RCC 7860 (cell line): ENCODE data around the gene DOC2B.
A peak's percentile ranks its signal among the peaks of the same experiment; 100 is the strongest.
"Not testable (repeated sequence)": the region's sequence is repeated elsewhere in the genome, so short reads cannot be mapped to it uniquely, and the experiment has no call there.

ENCODE experiments used
- DNase-seq: peaks from one replicate; pipeline ENCODE4 v3.0.0-alpha.2; 2015; ENCODE audit warnings: low spot score
- FAIRE-seq: peaks from 2 replicates; lab custom pipeline; 2012; peaks lifted over from hg19 to GRCh38; lab: Jason Lieb, UNC

The DOC2B gene

DNA sequence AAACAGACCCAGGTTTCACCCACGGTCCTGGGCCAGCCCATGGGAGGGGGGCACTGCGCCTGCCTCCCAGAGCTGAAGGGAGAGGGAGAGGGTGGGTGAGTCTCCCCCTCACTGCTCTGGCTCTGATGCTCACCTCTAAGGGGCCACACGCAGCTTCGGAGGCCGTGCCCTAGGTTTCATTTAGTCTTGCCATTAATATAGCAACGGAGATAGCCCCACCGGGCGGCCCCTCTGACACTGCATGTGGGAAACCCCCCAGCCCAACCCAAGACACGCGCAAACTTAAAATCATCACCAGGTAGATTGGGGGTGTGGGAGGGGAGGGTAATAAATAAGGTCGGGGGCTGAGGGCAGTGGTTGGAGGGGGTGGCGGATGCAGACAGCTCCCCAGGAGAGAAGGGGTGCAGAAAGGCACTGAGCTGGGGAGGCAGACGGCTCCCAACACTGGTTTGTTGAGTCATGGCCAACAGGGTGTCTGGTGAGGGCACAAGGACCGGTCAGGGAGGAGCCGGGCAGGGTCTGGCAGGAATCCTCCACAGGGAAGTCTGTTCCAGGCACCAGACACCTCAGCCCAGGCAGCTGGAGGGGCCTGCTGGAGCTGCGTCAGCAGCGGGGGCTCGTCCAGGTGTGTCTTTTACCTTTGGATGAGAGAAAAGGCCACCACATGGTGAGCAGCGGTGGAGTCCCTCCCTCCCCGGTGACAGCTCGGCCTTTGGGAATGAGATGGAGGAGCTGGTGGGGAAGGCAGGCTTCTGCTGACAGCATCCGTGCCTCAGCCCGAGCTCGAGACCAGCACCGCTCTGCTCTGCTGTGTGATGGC, 32.0 kb upstream of the DOC2B start:
- FAIRE-seq (no peak), DNase-seq (no peak)

- DNase-seq, result no peak
- FAIRE-seq, result no peak
Measured at GRCh38 chr17:210402-210801, 29.0 kb upstream of the DOC2B start.

DNA sequence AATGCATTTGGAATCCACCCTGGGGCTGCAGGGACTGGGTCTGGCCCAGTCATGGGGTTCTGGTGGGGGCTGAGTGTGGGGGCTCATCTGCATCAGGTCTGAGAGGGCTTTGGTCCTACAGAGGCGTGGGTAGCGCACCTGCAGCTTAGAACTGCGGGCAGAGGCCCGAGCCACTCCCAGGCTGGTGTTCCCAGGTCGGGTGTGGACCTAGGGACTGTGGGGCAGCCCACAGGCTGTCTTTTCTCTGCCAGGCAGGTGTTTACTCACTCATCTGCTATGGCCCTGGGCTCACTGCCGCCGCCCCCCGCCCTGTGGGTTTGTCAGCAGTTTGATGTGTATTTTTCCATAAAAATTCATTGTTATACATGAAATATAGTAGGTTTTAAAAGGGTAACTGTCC, 27.0 kb upstream of the DOC2B start:
- DNase-seq (no peak), FAIRE-seq (no peak)

DNA sequence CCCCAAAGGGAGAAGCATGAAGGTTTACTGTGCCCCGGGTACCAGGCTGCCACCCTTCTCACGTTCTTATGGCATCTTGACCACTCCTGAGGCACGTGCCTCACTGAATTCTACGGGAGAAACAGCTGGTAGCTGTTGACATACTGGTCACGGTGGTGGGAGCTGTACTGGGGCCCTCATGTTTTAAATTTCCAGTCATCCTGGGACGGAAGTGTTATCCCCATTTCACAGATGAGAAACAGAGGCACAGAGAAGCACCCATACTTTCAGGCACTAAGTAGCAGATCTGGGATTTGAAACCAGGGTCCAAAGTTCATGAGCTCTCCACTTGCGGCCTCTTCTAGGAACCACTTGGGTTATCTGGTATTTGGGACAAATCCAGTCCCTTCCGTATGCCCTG, 26.3 kb upstream of the DOC2B start:
- DNase-seq, result no peak
- FAIRE-seq, result no peak

GRCh38 chr17:206941-207560, 25.6 kb upstream of the DOC2B start:
- DNase-seq, result no peak
- FAIRE-seq, result no peak

- not testable (repeated sequence) for FAIRE-seq
Measured at GRCh38 chr17:206484-206883, 25.0 kb upstream of the DOC2B start.

DNA sequence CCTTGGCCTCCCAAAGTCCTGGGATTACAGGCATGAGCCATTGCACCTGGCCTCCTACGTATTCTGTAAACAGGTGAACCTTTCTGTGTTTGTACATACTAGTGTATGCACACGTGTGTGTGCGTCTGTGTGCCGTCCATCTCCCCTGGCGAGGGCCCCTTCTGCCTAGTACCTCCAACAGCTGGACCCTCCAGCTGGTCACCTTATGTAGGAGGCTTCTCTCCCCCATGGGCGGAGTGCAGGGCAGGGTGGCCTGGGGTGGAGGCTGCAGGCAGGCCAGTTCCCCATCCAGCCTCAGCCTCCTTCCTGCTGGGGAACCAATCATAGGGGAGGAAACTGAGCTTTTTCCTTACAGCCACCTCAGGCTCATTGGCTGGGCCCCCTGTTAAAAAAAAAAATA, 24.4 kb upstream of the DOC2B start:
- FAIRE-seq (no peak), DNase-seq (no peak)

More at GRCh38 chr17:206484-206883, 25.0 kb upstream of the DOC2B start:
- DNase-seq, result not testable (repeated sequence)

DNA sequence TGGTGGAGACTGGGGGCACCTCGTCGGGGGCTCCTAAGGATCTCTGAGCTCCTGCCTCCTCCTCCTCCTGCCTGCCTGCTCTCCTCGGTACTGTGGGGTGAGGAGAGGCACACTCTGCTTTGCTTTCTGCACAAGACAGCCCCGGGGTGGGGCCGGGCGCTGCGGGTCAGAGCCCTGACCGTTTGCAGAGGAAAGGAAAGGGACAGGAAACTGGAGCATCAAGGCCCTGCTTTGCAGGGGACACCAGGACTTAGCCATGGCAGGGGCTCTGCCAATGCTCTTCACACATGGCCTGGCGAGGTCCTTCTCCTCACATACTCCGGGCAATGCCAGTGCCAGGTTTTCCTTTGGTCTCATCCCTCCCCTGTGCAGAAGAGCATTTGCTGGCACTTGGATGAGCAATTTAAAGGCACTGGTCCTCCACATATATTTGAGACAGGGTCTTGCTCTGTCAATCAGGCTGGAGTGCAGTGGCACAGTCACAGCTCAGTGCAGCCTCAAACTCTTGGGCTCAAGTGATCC, 23.8 kb upstream of the DOC2B start:
- DNase-seq (no peak), FAIRE-seq (no peak)

DNA sequence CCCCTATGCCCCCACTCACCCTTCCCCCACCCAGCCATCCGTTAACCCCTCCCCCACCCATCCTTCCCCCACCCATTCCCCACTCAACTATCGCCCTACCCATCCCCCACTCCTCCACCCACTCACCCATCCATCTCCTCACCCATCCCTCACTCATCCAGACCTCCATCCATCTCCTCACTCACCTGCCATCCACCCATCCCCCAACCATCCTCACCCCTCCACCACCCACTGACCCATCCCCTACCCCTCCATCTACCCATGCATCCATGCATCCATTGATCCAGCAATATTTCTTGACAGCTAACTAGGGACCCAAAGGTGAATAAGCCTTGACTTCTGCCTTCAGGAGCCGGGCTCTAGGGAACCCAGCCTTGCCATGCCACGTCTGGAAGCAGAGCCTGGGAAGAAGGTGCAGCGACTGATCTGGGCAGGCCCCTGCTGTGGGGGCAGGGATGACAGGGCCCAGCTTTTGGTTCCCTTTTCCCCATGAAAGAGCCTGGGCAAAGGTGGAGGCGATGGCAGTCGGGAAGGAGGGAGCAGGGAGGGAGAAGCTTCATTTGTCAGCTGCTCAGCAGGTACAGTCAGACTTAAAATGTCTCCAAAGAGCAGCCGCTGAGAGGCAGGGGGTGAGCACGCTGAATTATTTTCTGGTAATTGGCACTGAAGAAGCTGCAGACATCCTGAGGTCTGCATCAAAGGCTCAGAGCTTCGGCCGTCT, 23.1 kb upstream of the DOC2B start:
- no peak for DNase-seq

DNA sequence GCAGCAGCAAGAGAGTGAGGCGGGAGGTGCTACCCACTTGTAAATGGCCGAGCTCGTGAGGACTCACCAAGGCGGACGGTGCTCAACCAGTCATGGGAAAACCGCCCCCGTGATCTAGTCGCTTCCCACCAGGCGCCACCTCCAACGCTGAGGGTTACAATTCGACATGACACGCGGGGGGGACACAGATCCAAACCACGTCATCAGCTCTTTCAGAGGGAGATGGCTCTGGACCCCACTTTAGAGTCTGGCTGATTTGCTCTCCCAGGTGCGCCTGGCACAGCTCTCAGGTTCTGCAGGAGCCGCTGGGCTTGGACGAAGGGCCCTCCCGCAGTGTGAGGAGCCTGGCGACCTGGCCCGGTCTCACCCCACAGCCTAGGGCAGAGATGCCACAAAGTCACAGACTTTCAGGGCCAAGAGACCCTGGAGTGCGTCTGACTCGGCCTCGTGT, 21.1 kb upstream of the DOC2B start:
- no peak for FAIRE-seq
- DNase-seq, result no peak

More for the DNA sequence above, 23.1 kb upstream of the DOC2B start:
- no peak for FAIRE-seq

DNA sequence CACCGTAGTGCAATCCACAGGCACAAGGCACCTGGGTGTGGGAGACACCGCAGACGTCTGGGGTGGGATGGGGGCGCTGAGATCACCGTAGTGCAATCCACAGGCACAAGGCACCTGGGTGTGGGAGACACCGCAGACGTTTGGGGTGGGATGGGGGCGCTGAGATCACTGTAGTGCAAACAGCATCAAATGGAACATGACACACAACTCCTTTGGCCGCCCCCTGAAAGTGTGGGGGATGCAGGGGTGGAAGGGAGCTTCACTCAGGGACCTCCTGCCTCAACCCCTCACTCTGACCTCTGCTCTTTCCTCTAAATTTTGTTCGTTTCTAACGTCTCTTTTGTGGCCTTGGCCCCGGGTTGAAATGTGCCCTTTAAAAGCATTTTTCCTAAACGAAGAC, 20.3 kb upstream of the DOC2B start:
- FAIRE-seq, result not testable (repeated sequence)

DNA sequence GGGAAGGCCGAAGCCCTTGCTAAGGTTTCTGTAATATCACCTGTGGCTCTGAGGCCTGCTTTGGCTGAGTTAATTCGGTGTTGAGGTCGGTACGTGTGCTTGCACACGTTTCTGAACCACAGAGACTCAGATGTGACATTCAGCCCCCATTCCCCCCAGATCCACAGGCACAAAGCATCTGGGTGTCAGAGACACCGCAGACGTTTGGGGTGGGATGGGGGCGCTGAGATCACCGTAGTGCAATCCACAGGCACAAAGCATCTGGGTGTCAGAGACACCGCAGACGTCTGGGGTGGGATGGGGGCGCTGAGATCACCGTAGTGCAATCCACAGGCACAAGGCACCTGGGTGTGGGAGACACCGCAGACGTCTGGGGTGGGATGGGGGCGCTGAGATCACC, 19.8 kb upstream of the DOC2B start:
- not testable (repeated sequence) for FAIRE-seq, DNase-seq

More for the DNA sequence above, 20.3 kb upstream of the DOC2B start:
- not testable (repeated sequence) for DNase-seq

DNA sequence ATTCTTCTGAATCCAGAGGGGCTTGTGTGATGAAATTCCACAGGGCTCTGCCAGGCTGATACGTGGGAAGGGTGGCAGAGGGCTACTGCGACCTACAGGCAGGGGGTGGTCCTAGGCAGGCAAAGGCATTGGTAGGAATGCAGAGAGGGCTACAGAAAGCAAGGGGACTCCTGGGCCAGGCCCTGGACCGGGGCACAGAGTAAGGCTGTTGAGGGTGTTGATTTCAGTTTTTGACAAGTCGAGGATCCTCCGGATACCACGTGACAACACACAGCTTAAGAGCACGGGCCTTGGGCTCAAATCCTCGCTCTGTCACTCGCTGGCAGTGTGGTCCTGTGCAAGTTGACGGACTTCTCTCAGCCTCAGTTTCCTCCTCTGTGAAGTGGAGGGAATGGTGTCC, 19.1 kb upstream of the DOC2B start:
- FAIRE-seq, result no peak

GRCh38 chr17:199806-200545, 18.5 kb upstream of the DOC2B start:
- FAIRE-seq (no peak), DNase-seq (peak; percentile 5)

More for the DNA sequence above, 19.1 kb upstream of the DOC2B start:
- no peak for DNase-seq

DNA sequence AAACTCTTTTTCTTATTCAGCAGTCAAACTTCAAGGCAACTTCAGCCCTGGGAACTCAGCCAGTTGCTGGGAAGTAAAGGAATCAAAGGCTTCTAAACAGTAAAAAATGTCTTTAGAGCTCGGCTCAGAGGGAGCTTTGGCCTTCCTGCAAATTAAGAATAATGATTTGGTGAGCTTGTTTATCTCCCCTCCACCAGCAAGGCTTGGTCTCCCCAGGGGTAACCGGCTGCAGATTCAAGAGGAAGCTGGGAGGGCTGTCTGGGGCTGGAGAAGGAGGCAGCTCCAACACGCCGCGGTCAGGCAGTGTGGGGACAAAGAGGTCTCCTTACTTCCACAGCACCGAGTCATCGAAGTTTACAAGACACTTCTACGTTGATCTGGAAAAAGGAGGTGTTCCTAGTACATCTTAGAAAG, 17.7 kb upstream of the DOC2B start:
- DNase-seq (no peak), FAIRE-seq (no peak)

- not testable (repeated sequence) for DNase-seq
Measured at GRCh38 chr17:198225-198624, 16.8 kb upstream of the DOC2B start.

GRCh38 chr17:197352-197751, 15.9 kb upstream of the DOC2B start:
- DNase-seq (no peak), FAIRE-seq (no peak)

More at GRCh38 chr17:198225-198624, 16.8 kb upstream of the DOC2B start:
- not testable (repeated sequence) for FAIRE-seq

DNA sequence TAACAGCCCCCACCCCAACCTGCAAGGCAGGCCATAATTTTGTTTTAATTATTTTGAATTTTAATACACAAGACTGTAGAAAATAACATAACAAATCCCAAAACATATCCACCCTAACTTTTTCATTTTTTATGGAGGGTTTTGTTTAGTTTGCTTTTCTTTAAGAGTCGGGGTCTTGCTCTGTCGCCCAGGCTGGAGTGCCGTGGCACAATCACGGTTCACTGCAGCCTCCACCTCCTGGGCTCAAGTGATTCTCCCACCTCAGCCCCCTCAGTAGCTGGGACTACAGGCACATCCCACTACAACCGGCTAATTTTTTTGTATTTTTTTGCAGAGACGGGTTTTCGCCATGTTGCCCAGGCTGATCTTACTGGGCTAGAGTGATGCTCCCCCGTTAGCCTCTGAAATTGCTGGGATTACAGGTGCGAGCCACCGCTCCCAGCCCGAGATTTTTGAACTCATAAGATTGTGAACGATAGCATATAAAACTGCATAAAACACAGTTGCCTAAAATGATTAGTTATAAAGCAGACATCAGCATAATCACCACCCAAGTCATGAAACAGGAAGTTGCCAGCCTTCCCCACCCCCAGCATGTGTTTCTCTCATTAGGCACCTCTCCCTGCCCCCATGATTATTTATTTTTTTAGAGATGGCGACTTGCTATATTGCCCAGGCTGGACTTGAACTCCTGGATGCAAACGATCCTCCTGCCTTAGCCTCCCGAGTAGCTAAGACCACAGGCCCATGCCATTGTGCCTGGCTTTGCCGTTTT, 13.6 kb upstream of the DOC2B start:
- DNase-seq (no peak), FAIRE-seq (no peak)
